Naive thymus-derived CD8-positive, alpha-beta T cell (primary cell): ENCODE measurements around the gene NDST1. TPM values are rescaled to one million over a fixed set of nuclear protein-coding genes. Genes with fewer than 3 reads are reported as not detected.
"Not testable (repeated sequence)": the region's sequence is repeated elsewhere in the genome, so short reads cannot be mapped to it uniquely, and the experiment has no call there.

Experiments
- ATAC-seq, 2 donors: fragments of 150-1000 bp; cut with Tn5 transposase in 1 of 2; sonication (Bioruptor Pico), chemical (Tn5 transposase) in 1 of 2; 1 replicate in 1 of 2; 2 replicates in 1 of 2; pipeline ENCODE4 v1.10.0; 2021; ENCODE audit warnings: mild to moderate bottlenecking in 2 of 2, moderate library complexity in 2 of 2
- POLR2A ChIA-PET: fragments of 350-600 bp; sonication (Branson Sonifier 250); formaldehyde crosslinking; loops from one replicate; lab custom pipeline; 2021; ENCODE audit warnings: antibody characterized with exemption; lab: Charles Lee
- DNase-seq, 10 donors: peaks; one replicate each; pipeline versions ENCODE4 v3.0.0 to v3.0.0-alpha.2; 2020 to 2022
- H3K27ac Mint-ChIP-seq, 10 donors: one replicate each; pipeline ENCODE4 v1.8.0; 2020 to 2022; ENCODE audit warnings: mild to moderate bottlenecking in 10 of 10, mixed read lengths in 10 of 10, moderate library complexity in 4 of 10, inconsistent platforms in 1 of 10
- H3K27me3 Mint-ChIP-seq, 5 donors: one replicate each; pipeline ENCODE4 v1.8.0; 2021 to 2022; ENCODE audit warnings: mixed read lengths in 5 of 5
- H3K36me3 Mint-ChIP-seq, 3 donors: one replicate each; pipeline ENCODE4 v1.8.0; 2020 to 2022; ENCODE audit warnings: mixed read lengths in 3 of 3, mild to moderate bottlenecking in 2 of 3, inconsistent platforms in 1 of 3
- H3K4me1 Mint-ChIP-seq, 4 donors: one replicate each; pipeline ENCODE4 v1.8.0; 2021 to 2022; ENCODE audit warnings: mixed read lengths in 4 of 4
- H3K4me3 Mint-ChIP-seq, 10 donors: one replicate each; pipeline ENCODE4 v1.8.0; 2020 to 2022; ENCODE audit warnings: mild to moderate bottlenecking in 10 of 10, mixed read lengths in 10 of 10, moderate library complexity in 6 of 10, inconsistent platforms in 1 of 10
- H3K9me3 Mint-ChIP-seq, 9 donors: one replicate each; pipeline ENCODE4 v1.8.0; 2020 to 2022; ENCODE audit warnings: mixed read lengths in 9 of 9, mild to moderate bottlenecking in 3 of 9, inconsistent platforms in 1 of 9, moderate library complexity in 1 of 9
- polyA plus RNA-seq, 3 donors: library from polyadenylated mRNA; unstranded; fragments of 300-500 nt; fragmentation: Illumina TruSeq; gene quantifications; one replicate each; pipeline ENCODE4 v1.2.3, GENCODE V29; 2021
- total RNA-seq, 8 experiments: library from RNA in 2 of 8; stranded (reverse) in 2 of 8; gene quantifications; one replicate each; pipeline ENCODE4 v1.2.3 and lab custom pipeline; 2021 to 2026

Gene NDST1
- total RNA-seq (under 1 TPM; 0.55 to 0.81 TPM), polyA plus RNA-seq (under 1 TPM in 1 of 3 donors, not detected in 2; 0.54 TPM), total RNA-seq (lab: John Stamatoyannopoulos, UW) (0.49 to 8.1 (median 2.0) reads per million in 6 experiments)

DNA sequence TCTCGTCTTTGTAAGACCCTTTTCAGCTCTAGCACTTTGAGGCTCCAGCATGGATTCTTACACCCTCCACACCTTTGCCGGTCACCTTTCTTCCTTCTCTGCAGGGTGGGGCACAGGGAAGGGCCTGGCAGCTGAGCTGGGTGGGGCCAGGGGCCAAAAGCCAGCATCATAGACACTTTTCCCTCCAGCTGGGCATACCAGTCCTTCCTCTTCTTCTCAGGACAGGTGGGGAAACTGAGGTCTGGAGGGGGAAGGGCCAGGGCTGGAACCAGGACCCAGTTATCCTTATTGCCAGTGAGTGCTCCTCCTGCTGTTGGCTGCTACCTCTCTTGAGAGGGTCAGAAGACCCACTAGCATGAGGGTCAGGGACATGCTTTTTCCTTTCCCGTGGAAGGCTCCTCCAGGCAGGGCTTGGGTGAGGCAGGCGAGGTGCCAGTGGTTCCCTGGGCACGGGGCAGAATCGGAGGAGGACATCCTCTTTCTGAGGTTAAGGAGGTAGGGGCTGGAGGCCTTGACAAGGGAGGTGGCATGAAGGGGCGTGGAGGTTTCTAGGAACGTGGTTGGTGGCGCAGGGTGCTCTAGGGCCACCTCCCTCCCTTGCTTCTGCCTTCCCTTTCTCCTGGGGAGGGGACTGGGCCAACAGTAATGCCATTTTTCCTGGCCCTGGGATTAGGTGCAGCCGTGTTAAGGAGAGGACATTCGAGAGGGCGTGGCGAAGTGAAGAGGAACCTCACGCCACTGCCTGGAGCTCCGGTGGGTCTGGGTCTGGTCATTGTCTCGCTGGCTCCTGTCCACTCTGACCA lies at the start of gene NDST1:
NDST1 (plus strand) TSS at position 658 of the 803 bp plus-strand sequence. CDS start 13,124 bp downstream, outside the sequence.
- POLR2A ChIA-PET = interaction anchor here (0.6 kb wide), 1 partner anchor 54 kb away, joined by 4 read pairs; no protein-coding TSS in a partner anchor
- H3K4me1 Mint-ChIP-seq = no peaks in the 10 kb centered on the region
- H3K9me3 Mint-ChIP-seq = no peaks in the 10 kb centered on the region
- H3K4me3 Mint-ChIP-seq = no peak within 1 kb of the TSS
- no peaks in the 10 kb centered on the region for H3K36me3 Mint-ChIP-seq
- H3K27ac Mint-ChIP-seq = no peak within 1 kb of the TSS
- no peaks in the 10 kb centered on the region for H3K27me3 Mint-ChIP-seq
- DNase-seq = no peak
- ATAC-seq = no peak

DNA sequence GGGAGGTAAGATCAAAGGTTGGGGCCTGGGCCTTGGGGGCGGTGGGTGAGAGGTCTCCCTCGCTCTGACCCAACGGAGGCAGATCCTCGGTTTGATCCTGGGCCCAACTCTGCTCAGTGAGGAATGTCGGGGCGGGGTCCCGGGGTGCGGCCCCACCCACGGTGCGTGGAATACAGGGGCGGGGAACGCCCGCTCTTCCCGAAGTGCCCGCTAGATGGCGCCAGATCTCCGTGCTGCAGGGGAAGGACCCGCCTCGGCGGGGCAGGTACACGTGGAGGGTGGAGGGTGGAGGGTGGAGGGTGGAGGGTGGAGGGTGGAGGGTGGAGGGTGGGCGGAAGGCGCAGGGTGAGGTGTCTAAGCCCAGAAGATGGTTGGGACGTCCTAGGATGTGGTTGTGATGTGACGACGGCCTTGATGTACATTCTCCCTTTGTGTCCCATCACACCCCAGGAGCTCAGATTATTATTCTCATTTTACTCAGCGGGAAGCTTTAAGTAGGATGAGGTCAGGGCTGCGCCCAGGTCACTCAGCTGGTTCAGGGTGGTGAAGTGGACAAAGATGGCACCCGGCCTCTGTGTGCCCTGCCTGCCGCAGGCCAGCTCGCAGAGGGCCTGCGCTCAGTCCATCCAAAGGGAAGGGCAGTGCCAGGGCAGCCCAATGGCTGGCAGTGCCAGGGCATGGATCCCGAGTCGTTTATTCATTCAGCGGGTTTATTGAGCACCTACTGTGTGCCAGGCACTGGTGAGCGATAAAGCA lies 49.0 kb upstream of the NDST1 start:
- no peaks in the 10 kb centered on the region for H3K27me3 Mint-ChIP-seq
- peak; percentile 93 to 96 for ATAC-seq
- H3K9me3 Mint-ChIP-seq = no peaks in the 10 kb centered on the region
- DNase-seq = peak; percentile 74 to 91 (median 86)
- peak overlapping the region in 9 of 10 donors; percentile 60 to 94 (median 84) for H3K27ac Mint-ChIP-seq
- POLR2A ChIA-PET = interaction anchor here (0.6 to 4.1 kb wide), 4 partner anchors 9 to 832 kb away, joined by 3 to 18 read pairs (median 11); partner anchors contain the start of genes RBM22 and RPS14
- H3K36me3 Mint-ChIP-seq = no peaks in the 10 kb centered on the region
- peaks cover 15 to 46% (median 41%) of the 10 kb centered on the region in 4 donors for H3K4me1 Mint-ChIP-seq
- peak overlapping the region in 9 of 10 donors; percentile 32 to 59 (median 47) for H3K4me3 Mint-ChIP-seq

DNA sequence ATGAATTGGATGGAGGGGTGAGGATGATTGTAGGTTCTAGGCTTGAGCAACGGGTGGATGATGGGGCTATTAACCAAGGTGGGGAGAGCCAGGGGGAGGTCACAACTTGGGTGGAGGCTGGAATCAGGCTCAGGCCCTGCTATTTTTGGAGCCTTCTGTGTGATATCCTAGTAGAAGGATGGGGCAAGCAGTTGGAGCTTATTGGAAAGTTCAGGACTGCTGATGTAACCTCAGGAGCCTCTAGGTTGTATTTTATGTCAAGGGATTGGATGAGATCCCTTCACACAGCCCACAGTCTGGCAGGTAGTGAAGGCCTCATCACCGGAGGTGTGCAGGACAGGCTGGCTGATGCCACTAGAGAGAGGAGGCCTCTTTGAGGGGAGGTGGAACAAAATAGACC lies 47.1 kb upstream of the NDST1 start:
- ATAC-seq (no peak), DNase-seq (no peak)
- POLR2A ChIA-PET = interaction anchor here (1.0 kb wide), 1 partner anchor 12 kb away, joined by 3 read pairs; the partner anchor contains the start of gene RPS14
- Mint-ChIP-seq H3K9me3 (no peaks in the 10 kb centered on the region), H3K4me3 (peak overlapping the region in 2 of 10 donors; percentile 15 to 71), H3K4me1 (peaks cover 15 to 46% (median 41%) of the 10 kb centered on the region in 4 donors), H3K36me3 (no peaks in the 10 kb centered on the region), H3K27ac (peak overlapping the region in 8 of 10 donors; percentile 32 to 84 (median 60)), H3K27me3 (no peaks in the 10 kb centered on the region)

DNA sequence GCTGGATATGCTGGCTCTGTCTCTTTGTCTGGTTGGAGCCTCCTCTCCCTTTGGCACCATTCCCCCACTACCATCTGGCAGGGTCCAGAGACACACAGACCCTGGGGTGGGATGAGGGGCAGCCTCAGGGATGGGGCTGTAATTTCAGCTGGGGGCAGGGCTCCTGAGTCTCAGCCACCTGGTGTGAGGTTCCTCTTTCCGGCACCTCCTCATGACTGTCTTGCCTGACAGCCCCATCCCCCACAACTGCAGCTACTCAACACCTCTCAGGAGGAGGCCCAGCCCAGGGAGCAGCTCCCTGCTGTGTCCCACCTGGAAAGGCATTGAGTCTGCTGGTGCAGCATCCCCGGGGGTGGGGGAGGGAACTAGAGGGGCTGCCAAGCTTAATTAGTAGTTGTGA lies 46.7 kb upstream of the NDST1 start:
- DNase-seq (peak in 1 of 10 donors; percentile 33), ATAC-seq (no peak)
- H3K9me3 Mint-ChIP-seq = no peaks in the 10 kb centered on the region
- no peaks in the 10 kb centered on the region for H3K36me3 Mint-ChIP-seq
- H3K4me3 Mint-ChIP-seq = no peak overlapping the region
- peaks cover 0 to 2% (median 0%) of the 10 kb centered on the region in 5 donors for H3K27me3 Mint-ChIP-seq
- H3K27ac Mint-ChIP-seq = peak overlapping the region in 4 of 10 donors; percentile 31 to 84 (median 42)
- POLR2A ChIA-PET = interaction anchor here (1.0 kb wide), 1 partner anchor 12 kb away, joined by 3 read pairs; the partner anchor contains the start of gene RPS14
- peaks cover 15 to 46% (median 41%) of the 10 kb centered on the region in 4 donors for H3K4me1 Mint-ChIP-seq

DNA sequence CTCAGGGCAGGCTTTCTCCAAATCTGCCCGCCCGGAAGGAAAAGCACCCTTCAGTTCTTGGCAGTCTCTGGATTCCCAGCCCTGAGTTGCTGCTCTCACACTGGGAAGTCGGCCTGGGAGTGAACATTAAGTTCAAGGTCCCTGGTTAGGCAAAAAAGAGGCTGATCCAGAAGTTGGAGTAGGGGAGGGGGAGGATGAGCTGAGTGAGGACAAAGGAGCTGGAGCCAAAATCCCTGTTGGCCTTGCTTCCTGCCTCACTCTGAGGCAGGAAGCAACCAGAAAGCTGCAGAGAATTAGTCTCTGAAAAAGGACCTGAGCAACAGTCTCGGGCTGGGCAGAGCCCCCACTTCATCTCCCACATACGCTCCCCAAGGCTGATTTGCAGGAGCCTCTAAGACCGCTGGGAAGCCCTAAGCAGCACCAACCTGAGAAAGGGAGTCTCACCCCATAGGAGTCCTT lies 43.3 kb upstream of the NDST1 start:
- H3K27ac Mint-ChIP-seq = no peak overlapping the region
- ATAC-seq = no peak
- H3K36me3 Mint-ChIP-seq = no peaks in the 10 kb centered on the region
- H3K27me3 Mint-ChIP-seq = peaks cover 0 to 7% (median 0%) of the 10 kb centered on the region in 5 donors
- no peak for DNase-seq
- peaks cover 5 to 21% (median 17%) of the 10 kb centered on the region in 4 donors for H3K4me1 Mint-ChIP-seq
- H3K4me3 Mint-ChIP-seq = no peak overlapping the region
- H3K9me3 Mint-ChIP-seq = no peaks in the 10 kb centered on the region
- POLR2A ChIA-PET = interaction anchor here (0.6 to 1.9 kb wide), 2 partner anchors 15 to 22 kb away, joined by 3 to 8 read pairs; partner anchors contain the start of gene RPS14

DNA sequence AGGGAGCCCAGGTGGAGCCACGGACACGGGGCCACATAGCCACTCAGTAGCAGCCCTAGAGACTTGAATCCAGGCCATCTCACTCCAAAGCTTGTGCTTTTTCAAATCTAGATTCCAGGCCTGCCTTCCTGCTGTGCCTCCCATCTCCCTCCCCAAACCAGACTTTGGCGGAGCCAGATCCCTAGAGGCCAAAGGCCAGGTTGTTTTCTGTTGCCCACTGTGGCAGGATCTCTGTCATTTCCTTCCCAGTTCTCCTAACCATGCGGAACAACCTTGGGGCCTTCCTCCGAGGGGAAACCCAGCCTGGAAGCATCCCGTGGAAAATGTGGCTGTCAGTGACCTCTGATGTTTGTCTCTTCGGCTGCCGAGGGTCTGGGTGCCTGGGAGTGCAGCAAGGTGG lies 42.0 kb upstream of the NDST1 start:
- POLR2A ChIA-PET = no interaction called here
- no peak overlapping the region for H3K27ac Mint-ChIP-seq
- H3K9me3 Mint-ChIP-seq = no peaks in the 10 kb centered on the region
- no peaks in the 10 kb centered on the region for H3K36me3 Mint-ChIP-seq
- H3K4me3 Mint-ChIP-seq = no peak overlapping the region
- peaks cover 2 to 11% (median 9%) of the 10 kb centered on the region in 4 donors for H3K4me1 Mint-ChIP-seq
- ATAC-seq (no peak), DNase-seq (no peak)
- H3K27me3 Mint-ChIP-seq = peaks cover 0 to 7% (median 0%) of the 10 kb centered on the region in 5 donors

- no peak for ATAC-seq
- POLR2A ChIA-PET = no interaction called here
- H3K27ac Mint-ChIP-seq = no peak overlapping the region
- H3K4me3 Mint-ChIP-seq = no peak overlapping the region
- H3K36me3 Mint-ChIP-seq = no peaks in the 10 kb centered on the region
- H3K27me3 Mint-ChIP-seq = peaks cover 0 to 7% (median 0%) of the 10 kb centered on the region in 5 donors
- peaks cover 0 to 2% (median 0%) of the 10 kb centered on the region in 4 donors for H3K4me1 Mint-ChIP-seq
- no peaks in the 10 kb centered on the region for H3K9me3 Mint-ChIP-seq
- no peak for DNase-seq
Measured at GRCh38 chr5:150468206-150468605, 39.7 kb upstream of the NDST1 start.

DNA sequence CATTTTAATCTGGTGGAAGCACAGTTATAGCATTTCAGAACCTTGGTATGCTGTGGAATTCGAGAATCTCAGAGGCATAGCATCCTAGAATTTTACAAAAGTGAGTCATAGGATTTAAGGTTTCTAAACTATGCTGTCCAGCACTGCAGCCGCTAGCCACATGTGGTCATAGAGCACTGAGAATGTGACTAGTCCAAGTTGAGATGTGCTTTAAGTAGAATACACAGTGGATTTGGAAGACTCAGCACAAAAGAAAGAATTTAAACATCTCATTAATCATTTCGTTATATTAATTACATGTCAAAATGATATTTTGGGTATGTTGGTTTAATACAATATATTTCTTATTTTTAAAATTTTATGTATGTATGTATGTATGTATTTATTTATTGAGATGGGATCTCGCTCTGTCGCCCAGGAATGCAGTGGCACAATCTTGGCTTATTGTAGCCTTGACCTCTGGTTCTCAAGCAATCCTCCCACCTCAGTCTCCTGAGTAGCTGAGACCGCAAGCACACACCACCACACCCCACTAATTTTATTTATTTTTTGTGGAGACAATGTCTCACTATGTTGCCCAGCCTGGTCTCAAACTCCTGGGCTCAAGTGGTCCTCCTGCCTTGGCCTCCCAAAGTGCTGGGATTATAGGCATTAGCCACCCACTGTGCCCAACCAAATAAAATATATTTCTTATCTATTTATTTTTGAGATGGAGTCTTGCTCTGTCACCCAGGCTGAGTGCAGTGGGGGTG lies 38.0 kb upstream of the NDST1 start:
- Mint-ChIP-seq H3K4me1 (peaks cover 0 to 2% (median 0%) of the 10 kb centered on the region in 4 donors), H3K4me3 (no peak overlapping the region), H3K9me3 (no peaks in the 10 kb centered on the region), H3K27me3 (peaks cover 0 to 7% (median 0%) of the 10 kb centered on the region in 5 donors), H3K27ac (no peak overlapping the region), H3K36me3 (no peaks in the 10 kb centered on the region)
- DNase-seq = no peak
- ATAC-seq = no peak
- POLR2A ChIA-PET = no interaction called here

GRCh38 chr5:150473673-150474358 lies 34.1 kb upstream of the NDST1 start:
- POLR2A ChIA-PET = no interaction called here
- H3K27me3 Mint-ChIP-seq = peaks cover 0 to 6% (median 1%) of the 10 kb centered on the region in 5 donors

GRCh38 chr5:150476568-150476967 lies 31.4 kb upstream of the NDST1 start:
- Mint-ChIP-seq H3K4me1 (peaks cover 0 to 11% (median 0%) of the 10 kb centered on the region in 4 donors), H3K27ac (peak overlapping the region in 1 of 10 donors; percentile 35)
- DNase-seq, POLR2A ChIA-PET, H3K9me3 Mint-ChIP-seq, H3K27me3 Mint-ChIP-seq, H3K4me3 Mint-ChIP-seq, ATAC-seq, H3K36me3 Mint-ChIP-seq: not testable (repeated sequence)

More at GRCh38 chr5:150473673-150474358, 34.1 kb upstream of the NDST1 start:
- DNase-seq (no peak), ATAC-seq (no peak)
- H3K4me3 Mint-ChIP-seq = no peak overlapping the region
- H3K4me1 Mint-ChIP-seq = peaks cover 0 to 11% (median 0%) of the 10 kb centered on the region in 4 donors
- no peak overlapping the region for H3K27ac Mint-ChIP-seq
- no peaks in the 10 kb centered on the region for H3K9me3 Mint-ChIP-seq
- no peaks in the 10 kb centered on the region for H3K36me3 Mint-ChIP-seq

GRCh38 chr5:150479416-150479815 lies 28.5 kb upstream of the NDST1 start:
- H3K4me3 Mint-ChIP-seq = no peak overlapping the region
- H3K36me3 Mint-ChIP-seq = no peaks in the 10 kb centered on the region
- H3K9me3 Mint-ChIP-seq = no peaks in the 10 kb centered on the region
- DNase-seq (no peak), ATAC-seq (no peak)
- H3K27me3 Mint-ChIP-seq = peaks cover 0 to 6% (median 0%) of the 10 kb centered on the region in 5 donors
- peaks cover 0 to 11% (median under 1%) of the 10 kb centered on the region in 4 donors for H3K4me1 Mint-ChIP-seq
- POLR2A ChIA-PET = no interaction called here
- H3K27ac Mint-ChIP-seq = no peak overlapping the region
